ENCODE measurements around the gene AK2.

The AK2 gene

GRCh38 chr1:32984455-32985171 lies 52.1 kb downstream of the AK2 start:
- no peak for TF ChIP-seq CTCF (IDR thresholded peaks at IDR 0.05; ENCODE audit: borderline replicate concordance, control extremely low read depth, extremely low read depth, insufficient read depth, missing control alignments)
- DNase-seq (ENCODE audit: low spot score), result peak; percentile 52
- in situ Hi-C loops (cut with MboI; ENCODE audit: low sequenced_read_pairs, unreplicated experiment), result no loop called here

GRCh38 chr1:32984090-32984454 lies 52.6 kb downstream of the AK2 start:
- TF ChIP-seq CTCF (IDR thresholded peaks at IDR 0.05; ENCODE audit: borderline replicate concordance, control extremely low read depth, extremely low read depth, insufficient read depth, missing control alignments), result no peak
- DNase-seq (ENCODE audit: low spot score), result no peak

GRCh38 chr1:32983020-32983419 lies 53.7 kb downstream of the AK2 start:
- no peak for TF ChIP-seq CTCF (IDR thresholded peaks at IDR 0.05; ENCODE audit: borderline replicate concordance, control extremely low read depth, extremely low read depth, insufficient read depth, missing control alignments)
- no peak for DNase-seq (ENCODE audit: low spot score)
- in situ Hi-C loops (cut with MboI; ENCODE audit: low sequenced_read_pairs, unreplicated experiment), result no loop called here

More at GRCh38 chr1:32984090-32984454, 52.6 kb downstream of the AK2 start:
- in situ Hi-C loops (cut with MboI; ENCODE audit: low sequenced_read_pairs, unreplicated experiment), result no loop called here

GRCh38 chr1:32981003-32981901 lies 55.4 kb downstream of the AK2 start:
- in situ Hi-C loops (cut with MboI; ENCODE audit: low sequenced_read_pairs, unreplicated experiment), result no loop called here
- DNase-seq (ENCODE audit: low spot score), result peak; percentile 82
- TF ChIP-seq CTCF (IDR thresholded peaks at IDR 0.05; ENCODE audit: borderline replicate concordance, control extremely low read depth, extremely low read depth, insufficient read depth, missing control alignments), result no peak

GRCh38 chr1:32980080-32980479 lies 56.6 kb downstream of the AK2 start:
- in situ Hi-C loops (cut with MboI; ENCODE audit: low sequenced_read_pairs, unreplicated experiment), result no loop called here
- TF ChIP-seq CTCF (IDR thresholded peaks at IDR 0.05; ENCODE audit: borderline replicate concordance, control extremely low read depth, extremely low read depth, insufficient read depth, missing control alignments), result no peak
- no peak for DNase-seq (ENCODE audit: low spot score)

- no peak for DNase-seq (ENCODE audit: low spot score)
- in situ Hi-C loops (cut with MboI; ENCODE audit: low sequenced_read_pairs, unreplicated experiment), result no loop called here
- TF ChIP-seq CTCF (IDR thresholded peaks at IDR 0.05; ENCODE audit: borderline replicate concordance, control extremely low read depth, extremely low read depth, insufficient read depth, missing control alignments), result no peak
Measured at GRCh38 chr1:32978854-32979253, 57.8 kb downstream of the AK2 start.
